Astrocyte of the cerebellum (primary cell): ENCODE results near the gene NMT2.
A peak's percentile ranks its signal among the peaks of the same experiment; 100 is the strongest.

Experiments used
- DNase-seq: peaks from one replicate; pipeline ENCODE4 v3.0.0-alpha.2; 2011; ENCODE audit warnings: low read depth
- H3K4me3 ChIP-seq: 2 replicates; pipeline ENCODE4 v1.5.1; 2011; ENCODE audit warnings: mild to moderate bottlenecking, low read depth, low read length, moderate library complexity
- CTCF ChIP-seq: IDR thresholded peaks from 2 replicates; pipeline ENCODE4 v1.5.1; 2012; ENCODE audit warnings: low read length, low read depth, moderate library complexity, mild to moderate bottlenecking; ENCODE audit errors: missing control alignments
- in situ Hi-C: cut with HindIII; loops from 2 replicates; pipeline ENCODE4 v1.10.0; 2017; ENCODE audit warnings: low sequenced_read_pairs

Gene NMT2

GRCh38 chr10:15106352-15107013, 62.0 kb downstream of the NMT2 start:
- no peak overlapping the region for H3K4me3 ChIP-seq
- peak; percentile 94 for TF ChIP-seq CTCF
- peak; percentile 45 for DNase-seq
- in situ Hi-C loops = no loop called here

GRCh38 chr10:15103513-15103912, 65.0 kb downstream of the NMT2 start:
- no peak for TF ChIP-seq CTCF
- no peak for DNase-seq
- in situ Hi-C loops = no loop called here
- no peak overlapping the region for H3K4me3 ChIP-seq

GRCh38 chr10:15099886-15100285, 68.6 kb downstream of the NMT2 start:
- no peak overlapping the region for H3K4me3 ChIP-seq
- TF ChIP-seq CTCF = no peak
- in situ Hi-C loops = no loop called here
- DNase-seq = no peak

GRCh38 chr10:15097011-15097812, 71.3 kb downstream of the NMT2 start, which contains the start of gene RPP38:
RPP38 (plus strand) TSS chr10:15097355; CDS start chr10:15103315, 5,960 bp downstream.
- peak within 1 kb of the TSS; percentile 82 for H3K4me3 ChIP-seq
- TF ChIP-seq CTCF = no peak
- peak; percentile 86 for DNase-seq
- in situ Hi-C loops = no loop called here

- H3K4me3 ChIP-seq = peak overlapping the region; percentile 82
- TF ChIP-seq CTCF = no peak
- no peak for DNase-seq
- in situ Hi-C loops = no loop called here
These were observed 71.9 kb downstream of the NMT2 start for GRCh38 chr10:15096661-15097010.

- no peak for DNase-seq
- in situ Hi-C loops = loop anchor here (5.0 kb wide), 1 partner anchor 66 kb away; no protein-coding TSS in a partner anchor
- no peak overlapping the region for H3K4me3 ChIP-seq
- TF ChIP-seq CTCF = no peak
These were observed 75.6 kb downstream of the NMT2 start for GRCh38 chr10:15092855-15093408.
